Activated CD4-positive, alpha-beta T cell treated with anti-CD3 and anti-CD28 coated beads for 4 hours (primary cell): ENCODE data around the gene FGF14.

ENCODE experiments used
- DNase-seq, 2 donors: peaks; one replicate each; pipeline ENCODE4 v3.0.0-alpha.2; 2020

The FGF14 gene

DNA sequence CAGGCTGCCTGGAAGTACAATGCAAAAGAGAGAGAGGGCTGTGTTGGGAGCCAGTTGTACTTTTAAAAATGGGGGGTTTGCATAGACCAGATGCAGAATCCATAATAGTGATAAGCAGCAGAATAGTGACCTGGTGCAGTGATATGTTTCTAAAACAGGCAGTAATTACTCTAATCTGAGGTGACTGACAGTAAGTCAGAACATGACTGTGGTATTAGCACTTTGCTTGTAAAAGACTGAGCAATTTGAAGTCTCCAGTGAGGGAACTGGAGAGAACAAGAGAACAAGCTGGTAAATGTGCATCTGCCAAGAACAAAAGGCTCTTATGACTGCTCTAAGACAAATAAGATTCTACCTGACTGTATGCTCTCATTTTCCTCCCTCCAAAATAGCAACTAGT is 565.9 kb downstream of the FGF14 start:
- no peak for DNase-seq

DNA sequence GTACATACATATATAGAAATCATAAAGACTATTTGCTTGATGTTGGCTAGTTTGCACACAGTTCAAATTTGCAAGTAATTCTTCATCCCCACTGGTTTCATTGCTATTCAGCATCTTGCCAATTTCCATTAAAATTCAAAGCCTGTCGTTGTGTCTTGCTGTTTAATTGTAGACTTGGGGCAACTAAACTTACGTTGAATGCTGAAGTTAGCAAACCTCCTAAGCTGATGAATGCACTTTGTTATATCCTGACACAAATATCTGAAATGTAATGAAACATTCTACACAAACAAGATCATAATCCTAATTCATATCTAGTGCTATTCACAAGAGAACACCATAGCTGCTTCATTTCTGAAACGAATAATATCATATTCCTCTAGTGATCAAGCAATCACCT is 568.2 kb downstream of the FGF14 start:
- DNase-seq = no peak

DNA sequence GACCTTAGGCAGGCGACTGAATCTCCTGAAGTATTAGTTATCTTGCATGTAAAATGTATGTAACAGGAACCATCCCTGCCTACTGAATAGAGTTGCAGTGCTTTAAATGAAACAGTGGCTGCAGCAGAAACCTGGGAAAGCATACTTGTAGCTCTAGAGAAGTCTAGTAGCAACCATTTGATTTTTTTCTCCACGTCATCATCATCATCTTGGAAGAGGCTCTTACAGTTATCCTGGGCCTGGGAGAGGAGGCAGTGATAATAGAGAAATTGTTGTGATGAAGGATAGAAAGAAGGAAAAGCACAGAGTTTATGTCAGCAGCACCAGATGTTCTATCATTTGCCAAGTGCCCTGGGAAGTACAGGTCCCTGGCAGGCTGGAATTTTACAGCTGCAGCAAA is 571.8 kb downstream of the FGF14 start:
- DNase-seq = no peak

DNA sequence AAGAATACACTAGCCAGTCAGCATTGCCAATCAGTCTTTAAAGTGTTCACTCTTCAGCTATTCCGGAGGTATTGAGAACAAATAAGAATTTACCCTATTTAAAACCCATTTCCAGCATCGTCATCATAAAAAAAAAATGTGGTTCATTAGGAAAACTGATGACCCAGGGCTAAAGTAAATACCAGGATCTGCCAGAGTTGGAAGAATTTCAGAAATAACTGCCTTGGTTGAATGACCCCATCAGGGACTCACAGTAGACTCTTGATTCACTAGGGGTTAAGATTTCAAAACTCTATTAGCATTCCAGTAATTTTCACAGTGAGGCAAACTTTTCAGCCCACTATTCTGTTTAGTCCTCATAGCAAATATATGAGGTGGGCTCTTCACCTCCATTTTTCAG is 572.4 kb downstream of the FGF14 start:
- no peak for DNase-seq

DNA sequence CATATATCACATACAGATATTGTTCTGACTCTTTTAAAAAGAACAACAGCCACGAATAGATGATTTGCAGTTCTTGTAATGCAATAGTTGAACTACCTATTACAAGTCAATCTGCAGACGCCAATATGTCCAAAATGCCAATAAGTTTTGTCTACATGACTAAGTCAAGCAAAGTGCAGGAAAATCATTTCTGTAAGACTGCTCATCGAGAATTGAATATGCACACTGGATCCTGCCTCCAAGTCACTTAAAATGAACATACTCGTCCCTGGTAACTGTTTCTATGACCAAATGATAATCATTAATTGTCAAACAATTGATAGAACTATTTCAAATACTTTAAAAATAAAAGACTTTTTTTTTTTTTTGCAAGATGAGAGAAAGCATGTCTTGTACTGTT is 573.7 kb downstream of the FGF14 start:
- no peak for DNase-seq

DNA sequence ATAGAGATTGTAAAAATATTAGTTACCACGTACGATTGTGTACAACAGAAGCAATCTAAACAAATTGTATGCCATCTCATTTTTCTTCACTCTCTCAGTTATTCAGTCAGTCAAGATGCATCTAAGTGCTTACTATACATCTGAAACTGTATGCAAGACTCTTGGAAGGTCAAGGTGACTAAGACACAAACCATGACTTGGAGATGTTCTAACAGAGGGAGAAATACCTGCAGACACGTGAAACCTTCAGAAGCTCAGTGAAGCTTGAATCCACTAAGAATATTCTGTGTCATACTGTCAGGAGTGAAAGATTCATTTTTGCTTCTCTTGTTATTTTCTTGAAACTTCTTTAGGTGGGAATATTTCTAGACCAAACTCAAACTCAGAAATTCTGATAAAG is 584.0 kb downstream of the FGF14 start:
- DNase-seq = no peak

DNA sequence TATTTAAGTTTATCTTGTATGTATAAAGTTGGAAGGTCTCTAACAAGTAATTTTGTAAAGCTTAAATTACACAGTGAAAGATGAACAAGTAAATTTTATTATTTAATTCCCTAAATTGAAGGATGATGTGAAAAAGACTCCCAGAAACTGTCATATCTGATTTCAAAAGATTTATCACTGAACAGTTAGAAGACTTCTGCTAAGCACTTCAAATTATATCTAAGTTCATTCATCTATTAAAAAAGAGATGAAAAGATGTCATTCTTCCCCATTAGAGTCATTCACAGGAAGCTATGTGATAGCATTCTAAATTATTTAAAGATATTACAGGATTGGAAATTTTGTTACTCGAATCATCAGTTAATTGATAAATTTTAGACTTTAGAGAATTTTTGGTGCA is 590.0 kb downstream of the FGF14 start:
- DNase-seq = no peak

DNA sequence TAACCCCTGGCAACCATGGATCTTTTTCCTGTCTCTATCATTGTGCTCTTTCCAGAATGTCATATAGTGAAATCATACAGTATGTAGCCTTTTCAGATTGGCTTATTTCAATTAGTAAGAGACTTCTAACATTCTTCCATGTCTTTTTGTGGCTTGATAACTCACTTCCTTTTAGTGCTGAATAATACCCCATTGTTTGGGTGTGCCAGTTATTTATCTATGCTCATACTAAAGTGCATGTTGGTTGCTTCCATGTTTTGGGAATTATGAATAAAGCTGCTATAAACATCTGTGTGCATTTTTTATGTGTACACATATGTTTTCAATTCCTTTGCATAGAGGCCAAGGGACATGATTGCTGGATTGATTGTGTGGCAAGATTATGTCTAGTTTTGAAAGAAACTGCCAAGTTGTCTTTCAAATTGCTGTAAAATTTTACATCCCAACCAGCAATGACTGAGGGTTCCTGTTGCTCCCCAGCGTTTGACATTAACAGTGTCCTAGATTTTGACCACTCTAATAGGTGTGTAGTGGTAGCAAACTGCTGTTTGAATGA is 590.5 kb downstream of the FGF14 start:
- no peak for DNase-seq

DNA sequence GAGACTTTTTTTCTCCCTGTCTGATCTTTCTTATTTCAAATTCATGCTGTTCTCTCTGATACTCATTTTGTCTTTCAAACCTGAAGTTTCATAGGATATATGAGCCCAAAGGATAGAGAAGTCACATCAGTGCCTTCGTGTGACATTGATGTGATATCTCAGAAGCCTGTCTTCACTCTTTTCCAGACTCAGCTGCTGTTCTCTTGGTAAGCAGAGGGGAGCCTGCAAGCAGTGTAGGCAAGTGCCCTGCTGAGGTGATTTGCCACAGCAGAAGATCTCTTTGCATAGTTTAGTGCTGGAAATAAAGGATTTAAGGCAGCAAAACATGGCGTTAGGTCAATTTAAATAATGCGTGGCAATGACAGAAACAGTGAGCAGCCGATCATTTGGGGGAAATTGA is 602.7 kb downstream of the FGF14 start:
- no peak for DNase-seq

DNA sequence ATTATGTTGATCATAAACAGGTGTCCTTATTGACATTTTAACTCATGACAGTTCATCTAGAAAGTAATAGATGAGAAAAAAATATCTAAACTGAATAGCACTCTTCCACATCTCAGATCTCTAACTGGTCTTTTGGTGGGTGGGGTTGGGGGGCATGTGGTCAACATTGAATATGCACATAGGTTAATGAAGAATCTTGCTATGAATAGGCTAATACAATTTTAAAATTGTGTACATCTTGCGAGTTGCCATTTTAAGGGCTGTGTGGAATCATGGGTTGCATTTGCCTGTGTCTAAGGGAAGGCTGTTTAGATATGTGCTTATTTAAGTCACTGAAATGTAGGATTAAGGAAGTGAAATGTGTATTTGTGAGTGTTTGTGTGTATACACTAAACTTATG is 603.4 kb downstream of the FGF14 start:
- DNase-seq = no peak

DNA sequence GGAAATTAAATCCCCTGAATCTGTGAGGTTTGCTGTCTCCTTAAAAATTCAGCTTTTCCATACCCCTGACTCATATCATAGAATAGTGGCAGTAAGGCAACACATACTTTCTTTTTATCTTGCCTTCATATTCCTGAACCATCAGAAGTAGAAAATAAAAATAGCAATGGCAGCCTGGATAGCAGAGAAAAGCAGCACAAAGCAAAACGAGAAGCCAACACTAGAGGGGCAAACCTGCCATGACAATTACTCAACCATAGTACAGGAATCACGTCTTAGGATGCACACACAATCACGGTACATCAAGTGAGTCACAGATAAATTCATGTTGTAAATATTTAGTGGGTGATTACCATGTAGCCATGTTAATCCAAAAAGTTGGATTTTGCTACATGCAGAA is 606.4 kb downstream of the FGF14 start:
- DNase-seq = no peak

DNA sequence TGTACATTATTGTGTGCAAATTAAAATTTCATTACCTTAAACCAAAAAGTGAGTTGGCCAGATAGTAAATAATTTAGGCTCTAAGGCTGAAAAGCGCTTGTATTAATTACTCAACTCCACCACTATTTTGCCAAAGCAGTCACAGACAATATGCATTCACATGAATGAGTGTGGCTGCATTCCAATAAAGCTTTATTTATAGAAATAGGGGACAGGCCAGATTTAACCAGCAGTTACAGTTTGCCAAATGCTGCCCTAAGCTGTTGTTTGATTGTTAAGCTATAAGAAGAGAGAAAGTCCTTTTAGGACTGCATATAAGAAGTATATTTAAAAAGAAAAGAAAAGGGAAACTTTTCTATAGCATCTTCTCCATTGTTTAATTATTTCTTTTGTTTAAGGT is 606.8 kb downstream of the FGF14 start:
- DNase-seq = no peak

DNA sequence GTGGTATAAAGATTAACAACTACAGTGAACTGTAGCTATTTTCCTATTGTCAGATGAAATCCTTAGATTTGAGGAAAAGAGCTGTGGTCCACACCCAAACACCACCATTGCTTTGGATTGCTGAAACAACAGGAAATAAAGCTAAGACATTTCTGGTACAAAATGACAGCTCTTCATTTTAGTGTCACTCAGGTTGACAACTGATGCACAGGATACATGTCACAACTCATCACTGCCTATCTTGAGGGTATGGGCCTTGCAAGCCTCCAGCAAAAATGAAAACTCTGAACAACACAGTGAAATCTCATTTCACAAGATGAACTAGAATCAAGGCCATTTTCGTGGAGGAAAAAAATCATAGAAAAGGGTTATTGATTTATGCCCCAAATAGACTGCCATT is 609.7 kb downstream of the FGF14 start:
- no peak for DNase-seq

DNA sequence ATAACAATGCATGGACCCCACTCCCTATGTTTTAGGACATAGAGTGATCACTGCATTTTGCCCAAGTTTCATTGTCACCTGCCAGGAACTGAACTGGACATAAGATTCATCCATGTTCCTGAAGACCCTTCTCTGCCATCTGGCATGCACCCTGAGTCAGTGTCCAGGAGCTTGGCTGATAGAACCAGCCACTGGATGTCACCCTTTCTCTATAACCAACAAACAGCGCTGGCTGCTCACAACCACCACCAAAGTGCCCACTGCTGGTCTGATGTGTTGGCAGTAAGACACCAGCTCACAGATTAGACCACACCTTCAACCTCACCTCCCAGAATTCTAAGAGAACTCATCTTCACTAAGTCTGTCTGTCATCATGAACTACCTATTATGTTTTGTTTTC is 616.0 kb downstream of the FGF14 start:
- no peak for DNase-seq

DNA sequence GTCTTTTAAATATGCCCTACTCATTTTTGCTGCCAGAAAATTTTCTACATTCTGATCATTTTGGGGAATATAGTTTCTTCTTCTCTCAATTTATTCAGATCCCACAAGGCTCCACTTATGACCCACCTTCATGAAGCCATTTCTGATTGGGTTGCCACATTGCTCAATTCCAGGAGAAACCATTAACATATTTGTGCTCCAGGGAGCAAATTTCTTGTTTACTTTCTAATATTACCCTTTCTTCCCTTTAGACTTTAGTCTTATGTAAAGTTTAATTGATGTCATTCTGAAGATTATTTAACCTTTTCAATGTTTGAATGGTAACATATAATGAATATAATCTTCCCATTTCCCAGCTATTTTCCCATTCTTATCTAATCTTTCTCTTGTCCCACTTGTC is 617.5 kb downstream of the FGF14 start:
- no peak for DNase-seq

DNA sequence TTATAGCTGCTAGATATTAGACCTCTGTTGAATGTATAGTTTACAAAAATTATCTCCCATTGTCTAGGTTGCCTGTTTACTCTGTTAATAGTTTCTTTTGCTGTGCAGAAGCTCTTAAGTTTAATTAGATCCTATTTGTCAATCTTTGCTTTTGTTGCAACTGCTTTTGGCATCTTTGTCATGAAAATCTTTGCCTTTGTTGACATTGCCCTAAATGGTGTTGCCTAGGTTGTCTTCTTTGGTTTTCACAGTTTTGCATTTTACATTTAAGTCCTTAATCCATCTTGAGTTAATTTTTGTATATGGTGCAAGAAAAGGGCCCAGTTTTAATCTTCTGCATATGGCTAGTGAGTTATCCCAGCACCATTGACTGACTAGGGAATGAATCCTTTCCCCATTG is 618.3 kb downstream of the FGF14 start:
- DNase-seq = no peak

DNA sequence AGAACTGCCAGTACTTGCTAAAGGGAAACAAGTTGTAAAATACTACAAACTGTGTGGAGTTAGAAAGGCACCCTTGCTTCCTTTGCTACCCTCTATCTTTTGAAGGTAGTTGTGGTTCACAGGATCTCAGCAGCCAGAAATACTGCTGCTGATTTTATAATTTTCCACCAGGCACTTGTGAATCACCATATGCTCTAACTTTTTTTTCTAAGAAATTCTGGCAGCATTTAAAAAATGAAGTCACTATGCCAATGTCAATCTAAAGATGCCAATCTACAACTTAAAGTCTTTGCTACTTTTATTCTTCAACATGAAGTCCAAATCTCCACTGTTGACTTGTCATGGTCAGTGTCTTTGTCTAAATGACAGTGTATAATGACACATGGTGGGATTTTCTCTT is 621.6 kb downstream of the FGF14 start:
- no peak for DNase-seq

DNA sequence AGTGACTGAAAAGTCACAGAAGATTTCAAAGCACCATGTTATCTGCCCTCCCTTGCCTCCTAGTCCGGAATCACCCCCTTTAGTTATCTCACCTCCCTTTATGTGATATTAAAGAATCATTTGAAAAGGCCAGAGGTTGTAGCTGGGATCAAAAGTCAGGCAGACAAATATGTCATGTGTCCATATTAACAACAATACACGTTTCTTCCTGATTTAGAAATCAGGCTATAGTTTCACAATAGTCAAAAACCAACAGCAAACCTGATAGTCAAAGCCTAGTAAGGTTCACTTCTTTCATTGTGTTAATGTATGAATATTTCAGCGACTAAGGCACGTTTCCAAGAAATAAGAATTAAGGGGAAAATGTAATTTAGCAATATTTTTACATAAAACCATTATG is 622.7 kb downstream of the FGF14 start:
- no peak for DNase-seq

DNA sequence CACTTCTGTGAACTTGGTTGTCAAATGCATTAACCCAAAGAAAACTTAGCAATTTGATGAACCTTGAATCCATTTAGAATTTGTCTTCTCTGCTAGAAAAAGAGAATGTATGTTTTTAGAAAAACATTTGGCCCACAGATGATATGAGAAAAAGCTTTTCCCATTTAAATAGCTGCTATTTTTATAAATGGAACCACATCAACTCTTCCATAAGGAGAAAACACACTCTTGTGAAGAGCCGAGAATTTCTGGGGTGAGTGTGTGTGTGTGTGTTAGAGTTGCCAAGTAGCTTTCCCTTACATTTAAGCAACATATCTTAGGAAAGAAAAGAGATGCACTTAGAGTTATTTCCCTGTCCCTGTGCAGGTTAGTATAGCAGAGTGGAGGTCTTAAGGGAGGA is 626.6 kb downstream of the FGF14 start:
- no peak for DNase-seq

DNA sequence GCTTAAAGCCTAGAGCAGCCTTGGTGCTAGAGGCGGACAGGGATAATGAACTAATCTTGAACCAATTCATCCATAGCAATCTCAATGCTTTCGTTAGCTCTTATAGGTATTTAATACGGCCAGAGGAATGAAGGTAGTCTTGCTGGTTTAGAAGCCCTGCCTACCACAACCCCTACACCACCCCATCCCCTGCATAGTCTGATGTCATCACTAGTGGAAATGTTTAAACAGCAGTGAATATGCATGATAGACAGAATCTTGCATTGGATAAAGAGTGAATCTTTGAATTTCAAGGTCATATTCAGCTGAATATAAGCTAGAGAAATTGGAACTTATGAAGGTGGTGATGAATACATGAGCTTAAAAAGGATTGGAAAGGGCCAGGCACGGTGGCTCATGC is 627.5 kb downstream of the FGF14 start:
- no peak for DNase-seq

DNA sequence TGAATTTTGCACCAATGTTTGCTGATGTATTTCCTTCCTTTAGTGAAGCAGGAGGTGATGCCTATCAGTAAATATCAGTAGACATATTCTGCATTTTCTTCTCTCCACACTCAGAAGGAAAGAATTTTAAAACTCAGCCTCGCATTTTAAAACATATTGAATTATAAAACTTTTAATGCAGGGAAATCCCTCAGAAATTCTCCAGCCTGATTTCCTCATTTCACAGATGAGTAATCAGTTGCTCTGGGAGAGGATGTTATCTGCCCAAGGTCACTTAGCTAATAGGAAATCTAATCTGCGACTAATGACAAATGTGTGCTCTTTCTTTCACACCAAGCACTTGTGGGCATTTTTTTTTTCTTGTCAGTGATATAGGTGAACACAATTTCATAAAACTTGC is 628.8 kb downstream of the FGF14 start:
- no peak for DNase-seq

DNA sequence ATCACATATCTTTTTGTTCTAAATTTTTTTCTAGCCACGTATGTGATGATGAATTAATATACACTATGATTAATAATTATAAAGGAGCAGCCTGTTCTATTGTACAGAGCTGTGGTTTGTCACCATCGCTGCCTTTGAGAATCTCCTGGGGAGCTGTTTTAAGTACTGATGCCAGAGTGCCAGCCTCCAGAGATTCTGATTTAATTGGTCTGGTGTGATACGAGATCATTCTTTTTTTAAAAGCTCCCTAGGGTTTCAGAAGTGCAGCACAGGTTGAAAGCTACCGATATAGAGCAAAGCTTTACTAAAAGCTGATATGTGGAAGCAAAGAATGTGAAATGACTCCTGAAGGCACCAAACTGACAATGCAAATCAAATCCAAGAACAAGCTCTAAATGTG is 634.7 kb downstream of the FGF14 start:
- no peak for DNase-seq

DNA sequence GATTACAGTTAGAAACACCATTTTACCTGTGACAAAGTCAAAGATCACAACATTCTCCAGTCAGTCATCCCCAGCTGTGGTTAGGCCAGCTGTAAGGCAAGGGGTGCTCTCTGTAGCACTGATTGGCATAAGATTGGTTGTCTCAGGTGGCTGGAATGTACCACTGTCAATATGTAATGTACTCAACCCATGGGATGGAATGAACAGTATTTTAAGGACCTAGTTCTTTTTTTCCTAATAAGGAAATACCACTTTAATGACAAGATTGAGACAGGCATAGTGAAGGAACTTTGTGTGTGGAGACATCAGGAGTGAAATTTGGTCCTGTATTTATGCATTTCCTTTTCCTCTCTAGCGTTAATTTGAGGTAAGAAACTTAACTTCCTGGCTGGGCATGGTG is 638.7 kb downstream of the FGF14 start:
- no peak for DNase-seq

DNA sequence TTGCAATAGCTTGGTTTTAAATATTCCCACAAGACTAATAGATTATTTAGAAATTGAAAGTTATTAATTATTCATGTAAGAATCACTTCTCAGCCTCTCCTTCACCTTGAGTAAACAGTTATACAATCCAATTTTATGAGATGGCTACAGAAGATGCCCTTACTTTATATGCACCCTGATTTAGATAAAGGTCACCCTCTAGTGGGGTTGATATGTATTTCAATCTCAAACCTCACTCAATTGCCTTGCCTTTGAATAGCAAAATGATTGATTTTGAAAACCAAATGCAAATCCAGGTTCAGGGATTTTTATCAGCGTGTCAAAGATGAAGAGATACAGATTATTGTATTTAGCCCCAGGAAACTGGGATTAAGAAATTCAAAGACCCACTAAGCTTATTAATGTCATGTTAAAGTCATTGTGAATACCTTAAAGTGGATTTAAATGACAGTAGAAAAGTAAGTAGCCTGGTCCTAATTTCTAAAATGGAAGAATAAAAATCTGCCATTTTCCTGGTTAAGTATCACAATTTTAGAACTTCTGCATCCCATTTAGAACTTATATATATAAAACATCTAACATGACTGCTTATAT is 644.3 kb downstream of the FGF14 start:
- DNase-seq = no peak

DNA sequence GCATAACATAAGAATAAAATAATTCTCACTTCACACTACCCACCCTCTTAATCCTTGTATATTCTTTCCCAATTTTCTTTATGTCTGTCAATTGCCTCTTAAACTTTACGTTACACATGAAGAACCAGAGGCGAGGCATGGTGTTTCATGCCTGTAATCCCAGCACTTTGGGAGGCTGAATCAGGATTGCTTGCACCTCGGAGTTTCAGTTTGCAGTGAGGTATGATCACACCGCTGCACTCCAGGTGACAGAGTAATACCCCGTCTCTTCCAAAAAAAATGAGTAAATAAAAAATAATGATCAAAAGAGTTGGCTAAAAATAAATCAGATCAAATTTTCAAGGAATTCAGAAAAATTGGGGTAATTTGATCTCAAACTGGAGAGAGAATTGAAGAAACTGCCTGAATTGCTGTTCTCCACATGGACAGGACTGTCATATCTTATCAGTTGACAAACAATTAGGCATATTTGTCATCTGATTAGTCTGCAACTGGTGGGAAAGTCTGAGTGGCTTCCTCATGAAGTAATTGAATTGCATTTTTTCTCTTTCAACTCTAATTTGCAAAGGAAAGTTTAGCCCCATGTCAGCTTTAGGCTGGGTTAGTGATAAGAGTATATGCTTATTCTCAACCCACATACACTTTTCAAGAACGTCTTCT is 646.5 kb downstream of the FGF14 start:
- DNase-seq = no peak
